HEK293T (cell line): Measurements from ENCODE around the gene MARK4.

Source experiments
- BHLHE40 ChIP-seq: fragments of 450-650 bp; IDR thresholded peaks from 2 replicates; pipeline ENCODE4 v1.6.1; 2016; ENCODE audit warnings: mild to moderate bottlenecking, moderate library complexity, borderline replicate concordance
- CTBP1 ChIP-seq: fragments of 450-650 bp; IDR thresholded peaks from 2 replicates; pipeline ENCODE4 v1.6.1; 2016; ENCODE audit warnings: borderline replicate concordance
- FOXA1 ChIP-seq: fragments of 450-650 bp; IDR thresholded peaks from 2 replicates; pipeline ENCODE4 v1.6.1; 2016; ENCODE audit warnings: mild to moderate bottlenecking
- FOXK2 ChIP-seq: fragments of 450-650 bp; IDR thresholded peaks from 2 replicates; pipeline ENCODE4 v1.6.1; 2016; ENCODE audit warnings: mild to moderate bottlenecking
- FOXM1 ChIP-seq: fragments of 450-650 bp; IDR thresholded peaks from 2 replicates; pipeline ENCODE4 v1.6.1; 2017; ENCODE audit warnings: mild to moderate bottlenecking, borderline replicate concordance
- L3MBTL2 ChIP-seq: fragments of 450-650 bp; conservative IDR thresholded peaks from 2 replicates; pipeline ENCODE4 v1.6.1; 2016; ENCODE audit warnings: mild to moderate bottlenecking
- LEF1 ChIP-seq: fragments of 450-650 bp; IDR thresholded peaks from 2 replicates; pipeline ENCODE4 v1.6.1; 2017; ENCODE audit warnings: mild to moderate bottlenecking, borderline replicate concordance
- NFRKB ChIP-seq: fragments of 450-650 bp; IDR thresholded peaks from 2 replicates; pipeline ENCODE4 v1.6.1; 2016; ENCODE audit warnings: mild to moderate bottlenecking, moderate library complexity
- SP1 ChIP-seq: fragments of 450-650 bp; IDR thresholded peaks from 2 replicates; pipeline ENCODE4 v1.6.1; 2017
- SUZ12 ChIP-seq: fragments of 450-650 bp; IDR thresholded peaks from 2 replicates; pipeline ENCODE4 v1.6.1; 2016; ENCODE audit warnings: mild to moderate bottlenecking
- TARDBP ChIP-seq: fragments of 450-650 bp; IDR thresholded peaks from 2 replicates; pipeline ENCODE4 v1.6.1; 2016
- ZNF384 ChIP-seq: fragments of 450-650 bp; IDR thresholded peaks from 2 replicates; pipeline ENCODE4 v1.6.1; 2016

DNA sequence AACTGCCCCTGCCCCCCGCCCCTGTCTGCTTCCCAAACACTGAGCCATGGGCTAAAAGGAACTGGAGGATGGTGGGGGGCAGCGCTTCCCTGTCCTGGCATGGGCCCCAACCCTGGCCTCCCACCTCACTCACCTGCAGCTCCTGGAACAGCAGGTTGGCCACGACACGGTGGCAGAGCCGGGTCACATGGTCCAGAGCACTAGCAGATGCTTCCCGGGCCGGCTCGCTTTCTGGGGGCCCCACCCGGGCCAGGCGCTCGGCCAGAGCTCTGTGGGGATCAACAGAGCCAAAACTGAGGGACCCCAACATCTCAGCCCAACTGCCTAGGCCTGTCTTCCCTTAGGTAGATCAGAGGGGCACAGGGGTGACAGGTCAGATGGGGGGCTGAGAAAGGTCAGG, 26.4 kb upstream of the MARK4 start:
- TF ChIP-seq FOXM1 (no peak), SP1 (no peak), L3MBTL2 (no peak), BHLHE40 (no peak), CTBP1 (no peak), FOXA1 (no peak), SUZ12 (no peak), ZNF384 (no peak), NFRKB (no peak), FOXK2 (no peak), LEF1 (no peak), TARDBP (no peak)
